ENCODE results near the gene AJUBA. TPM values are rescaled to one million over a fixed set of nuclear protein-coding genes. Genes with fewer than 3 reads are reported as not detected.

The AJUBA gene
- total RNA-seq, 1 donor from 2014 or later = 111 TPM

DNA sequence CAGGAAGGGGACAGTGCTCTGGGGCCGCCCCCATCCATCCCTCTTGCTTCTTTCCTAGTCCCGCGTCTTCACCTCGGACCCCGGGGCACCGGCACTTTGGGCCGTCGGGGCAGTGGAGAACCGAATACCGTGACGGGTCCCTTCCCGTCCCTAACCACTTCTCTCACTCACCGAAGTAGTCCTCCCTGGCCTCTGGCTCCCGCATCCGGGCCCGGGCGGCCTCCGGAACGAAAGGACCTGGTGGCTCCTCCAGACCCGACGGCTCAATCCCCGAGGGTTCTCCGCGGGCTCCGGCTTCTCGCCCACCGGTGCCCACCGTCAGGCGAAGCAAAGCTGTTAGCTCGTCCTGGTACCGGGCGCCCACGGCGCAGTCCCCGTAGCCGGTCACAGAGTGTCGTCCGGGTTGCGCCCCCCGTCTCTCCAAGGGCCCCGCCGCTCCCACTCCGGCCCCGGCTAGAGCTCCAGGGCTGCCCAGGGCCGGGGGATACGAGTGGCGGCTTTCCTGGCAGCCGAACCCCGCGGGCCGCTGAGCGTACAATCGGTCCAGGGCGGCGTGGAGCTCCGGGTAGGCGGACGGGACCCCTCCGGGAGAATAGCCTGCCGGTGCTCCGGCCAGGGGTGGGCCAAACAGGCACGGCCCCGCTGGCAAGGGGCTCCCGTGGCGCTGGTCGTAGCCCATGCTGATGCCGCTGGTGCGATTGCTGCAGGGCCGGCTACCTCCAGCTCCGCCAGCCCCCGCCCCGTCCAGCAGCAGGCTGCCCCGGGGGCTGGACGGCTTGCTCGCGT lies 1.1 kb downstream of the AJUBA start:
- Mint-ChIP-seq H3K36me3 (ENCODE audit: unreplicated experiment) (peaks cover 6% of the 10 kb centered on the region), H3K9me3 (ENCODE audit: unreplicated experiment) (no peaks in the 10 kb centered on the region), H3K27me3 (ENCODE audit: unreplicated experiment) (no peaks in the 10 kb centered on the region), H3K4me3 (ENCODE audit: unreplicated experiment) (no peak overlapping the region), H3K27ac (ENCODE audit: unreplicated experiment) (peak overlapping the region; percentile 83), H3K4me1 (ENCODE audit: unreplicated experiment) (peaks cover 47% of the 10 kb centered on the region)
- DNase-seq (ENCODE audit: extremely low spot score, unreplicated experiment) = no peak
- TF ChIP-seq, protein P1, sequence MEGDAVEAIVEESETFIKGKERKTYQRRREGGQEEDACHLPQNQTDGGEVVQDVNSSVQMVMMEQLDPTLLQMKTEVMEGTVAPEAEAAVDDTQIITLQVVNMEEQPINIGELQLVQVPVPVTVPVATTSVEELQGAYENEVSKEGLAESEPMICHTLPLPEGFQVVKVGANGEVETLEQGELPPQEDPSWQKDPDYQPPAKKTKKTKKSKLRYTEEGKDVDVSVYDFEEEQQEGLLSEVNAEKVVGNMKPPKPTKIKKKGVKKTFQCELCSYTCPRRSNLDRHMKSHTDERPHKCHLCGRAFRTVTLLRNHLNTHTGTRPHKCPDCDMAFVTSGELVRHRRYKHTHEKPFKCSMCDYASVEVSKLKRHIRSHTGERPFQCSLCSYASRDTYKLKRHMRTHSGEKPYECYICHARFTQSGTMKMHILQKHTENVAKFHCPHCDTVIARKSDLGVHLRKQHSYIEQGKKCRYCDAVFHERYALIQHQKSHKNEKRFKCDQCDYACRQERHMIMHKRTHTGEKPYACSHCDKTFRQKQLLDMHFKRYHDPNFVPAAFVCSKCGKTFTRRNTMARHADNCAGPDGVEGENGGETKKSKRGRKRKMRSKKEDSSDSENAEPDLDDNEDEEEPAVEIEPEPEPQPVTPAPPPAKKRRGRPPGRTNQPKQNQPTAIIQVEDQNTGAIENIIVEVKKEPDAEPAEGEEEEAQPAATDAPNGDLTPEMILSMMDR (IDR thresholded peaks at IDR 0.05) = no peak

- Mint-ChIP-seq H3K36me3 (ENCODE audit: unreplicated experiment) (peaks cover 7% of the 10 kb centered on the region), H3K4me1 (ENCODE audit: unreplicated experiment) (peaks cover 52% of the 10 kb centered on the region), H3K27me3 (ENCODE audit: unreplicated experiment) (no peaks in the 10 kb centered on the region), H3K4me3 (ENCODE audit: unreplicated experiment) (peak overlapping the region; percentile 84), H3K27ac (ENCODE audit: unreplicated experiment) (peak overlapping the region; percentile 86), H3K9me3 (ENCODE audit: unreplicated experiment) (no peaks in the 10 kb centered on the region)
- TF ChIP-seq, protein P1 (IDR thresholded peaks at IDR 0.05) = no peak
- DNase-seq (ENCODE audit: extremely low spot score, unreplicated experiment) = peak; percentile 86
Measured at GRCh38 chr14:22980672-22981089, 1.7 kb downstream of the AJUBA start.

GRCh38 chr14:22979748-22980392 lies 2.5 kb downstream of the AJUBA start:
- TF ChIP-seq, protein P1 (IDR thresholded peaks at IDR 0.05) = no peak
- Mint-ChIP-seq H3K36me3 (ENCODE audit: unreplicated experiment) (peaks cover 14% of the 10 kb centered on the region), H3K27me3 (ENCODE audit: unreplicated experiment) (no peaks in the 10 kb centered on the region), H3K27ac (ENCODE audit: unreplicated experiment) (peak overlapping the region; percentile 86), H3K9me3 (ENCODE audit: unreplicated experiment) (no peaks in the 10 kb centered on the region), H3K4me3 (ENCODE audit: unreplicated experiment) (peak overlapping the region; percentile 84), H3K4me1 (ENCODE audit: unreplicated experiment) (peaks cover 56% of the 10 kb centered on the region)
- DNase-seq (ENCODE audit: extremely low spot score, unreplicated experiment) = no peak

- TF ChIP-seq, protein P1 (IDR thresholded peaks at IDR 0.05) = no peak
- Mint-ChIP-seq H3K27me3 (ENCODE audit: unreplicated experiment) (no peaks in the 10 kb centered on the region), H3K27ac (ENCODE audit: unreplicated experiment) (peak overlapping the region; percentile 86), H3K4me3 (ENCODE audit: unreplicated experiment) (peak overlapping the region; percentile 84), H3K36me3 (ENCODE audit: unreplicated experiment) (peaks cover 20% of the 10 kb centered on the region), H3K9me3 (ENCODE audit: unreplicated experiment) (no peaks in the 10 kb centered on the region), H3K4me1 (ENCODE audit: unreplicated experiment) (peaks cover 58% of the 10 kb centered on the region)
- DNase-seq (ENCODE audit: extremely low spot score, unreplicated experiment) = no peak
Measured at GRCh38 chr14:22978981-22979671, 3.2 kb downstream of the AJUBA start.

DNA sequence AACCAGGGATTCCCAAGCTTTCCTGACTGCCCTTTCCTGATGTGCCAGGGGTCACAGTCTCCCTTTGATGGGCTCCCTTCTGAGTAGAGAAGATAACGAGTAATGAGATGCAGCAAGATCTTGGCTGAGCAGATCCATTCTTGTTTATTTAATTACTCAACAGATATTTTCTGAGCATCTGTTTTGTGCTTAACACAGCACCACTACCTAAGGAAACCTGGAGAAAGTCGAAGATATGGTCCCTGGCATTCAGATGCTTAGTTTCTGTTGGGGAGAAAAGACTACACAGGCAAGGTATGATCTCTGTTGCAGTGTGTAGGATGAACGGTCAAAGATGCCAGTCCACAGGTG lies 3.9 kb downstream of the AJUBA start:
- H3K9me3 Mint-ChIP-seq (ENCODE audit: unreplicated experiment) = no peaks in the 10 kb centered on the region
- peaks cover 27% of the 10 kb centered on the region for H3K36me3 Mint-ChIP-seq (ENCODE audit: unreplicated experiment)
- DNase-seq (ENCODE audit: extremely low spot score, unreplicated experiment) = no peak
- no peaks in the 10 kb centered on the region for H3K27me3 Mint-ChIP-seq (ENCODE audit: unreplicated experiment)
- H3K4me1 Mint-ChIP-seq (ENCODE audit: unreplicated experiment) = peaks cover 65% of the 10 kb centered on the region
- peak overlapping the region; percentile 84 for H3K4me3 Mint-ChIP-seq (ENCODE audit: unreplicated experiment)
- TF ChIP-seq, protein P1 (IDR thresholded peaks at IDR 0.05) = no peak
- peak overlapping the region; percentile 86 for H3K27ac Mint-ChIP-seq (ENCODE audit: unreplicated experiment)

Measured in osteocyte (in vitro differentiated cells).